Osteoblast (primary cell): ENCODE data around the gene AIM2. TPM values are rescaled to one million over a fixed set of nuclear protein-coding genes. Genes with fewer than 3 reads are reported as not detected.

Experiments used
- DNase-seq: peaks from one replicate; pipeline ENCODE4 v3.0.0; 2011; ENCODE audit warnings: low spot score, mixed read lengths; ENCODE audit not compliant: insufficient read length; ENCODE audit errors: missing footprints
- H2AFZ ChIP-seq: 2 replicates; pipeline ENCODE4 v1.6.0; 2011; ENCODE audit warnings: mild to moderate bottlenecking, low read length
- H3K27ac ChIP-seq: 2 replicates; pipeline ENCODE4 v1.5.1; 2011; ENCODE audit warnings: mild to moderate bottlenecking, low read depth, low read length, moderate library complexity
- H3K27me3 ChIP-seq: 2 replicates; pipeline ENCODE4 v1.6.0; 2012; ENCODE audit warnings: mild to moderate bottlenecking, control low read depth, inconsistent platforms, low read length, moderate library complexity; ENCODE audit not compliant: insufficient read depth
- H3K36me3 ChIP-seq: 2 replicates; pipeline ENCODE4 v1.5.1; 2011; ENCODE audit warnings: mild to moderate bottlenecking, low read length, control low read depth, moderate library complexity; ENCODE audit not compliant: insufficient read depth
- H3K4me1 ChIP-seq: 2 replicates; pipeline ENCODE4 v1.5.1; 2011; ENCODE audit warnings: mild to moderate bottlenecking, low read length, control low read depth, moderate library complexity; ENCODE audit not compliant: insufficient read depth
- H3K4me2 ChIP-seq: 2 replicates; pipeline ENCODE4 v1.6.0; 2011; ENCODE audit warnings: mild to moderate bottlenecking, low read length; ENCODE audit not compliant: insufficient read depth
- H3K4me3 ChIP-seq: fragments of 200-600 bp; sonication (generic); 3 replicates; pipeline ENCODE4 v1.5.1; 2012; ENCODE audit warnings: mild to moderate bottlenecking, low read length, inconsistent platforms; ENCODE audit not compliant: insufficient read depth
- H3K79me2 ChIP-seq: 2 replicates; pipeline ENCODE4 v1.6.0; 2012; ENCODE audit warnings: mild to moderate bottlenecking, low read length, control low read depth, inconsistent platforms; ENCODE audit not compliant: insufficient read depth
- H3K9me3 ChIP-seq: 2 replicates; pipeline ENCODE4 v1.5.1; 2011; ENCODE audit warnings: low read depth, low read length, control low read depth
- H4K20me1 ChIP-seq: 2 replicates; pipeline ENCODE4 v1.6.0; 2012; ENCODE audit warnings: mild to moderate bottlenecking, low read length, control low read depth; ENCODE audit not compliant: insufficient read depth
- total RNA-seq: library from RNA; depleted of rRNA; stranded (reverse); fragments of >200 nt; gene quantifications from 2 replicates; pipeline ENCODE4 v1.2.3, GENCODE V29; 2012
- TF ChIP-seq, protein P1 (sequence below): IDR thresholded peaks from 2 replicates; pipeline ENCODE4 v1.5.1; 2011; ENCODE audit warnings: mild to moderate bottlenecking, low read depth, low read length, moderate library complexity; ENCODE audit errors: extremely low read depth

The AIM2 gene
- total RNA-seq, 1 donor: 0.72 TPM

- Histone ChIP-seq H3K4me1 (peaks cover 43% of the 10 kb centered on the region), H3K9me3 (no peaks in the 10 kb centered on the region), H3K27ac (no peak overlapping the region), H3K79me2 (no peaks in the 10 kb centered on the region), H3K36me3 (no peaks in the 10 kb centered on the region), H4K20me1 (no peaks in the 10 kb centered on the region), H3K4me2 (no peak overlapping the region), H3K4me3 (no peak overlapping the region), H2AFZ (peak overlapping the region; percentile 45), H3K27me3 (no peaks in the 10 kb centered on the region)
- no peak for DNase-seq
- TF ChIP-seq, protein P1, sequence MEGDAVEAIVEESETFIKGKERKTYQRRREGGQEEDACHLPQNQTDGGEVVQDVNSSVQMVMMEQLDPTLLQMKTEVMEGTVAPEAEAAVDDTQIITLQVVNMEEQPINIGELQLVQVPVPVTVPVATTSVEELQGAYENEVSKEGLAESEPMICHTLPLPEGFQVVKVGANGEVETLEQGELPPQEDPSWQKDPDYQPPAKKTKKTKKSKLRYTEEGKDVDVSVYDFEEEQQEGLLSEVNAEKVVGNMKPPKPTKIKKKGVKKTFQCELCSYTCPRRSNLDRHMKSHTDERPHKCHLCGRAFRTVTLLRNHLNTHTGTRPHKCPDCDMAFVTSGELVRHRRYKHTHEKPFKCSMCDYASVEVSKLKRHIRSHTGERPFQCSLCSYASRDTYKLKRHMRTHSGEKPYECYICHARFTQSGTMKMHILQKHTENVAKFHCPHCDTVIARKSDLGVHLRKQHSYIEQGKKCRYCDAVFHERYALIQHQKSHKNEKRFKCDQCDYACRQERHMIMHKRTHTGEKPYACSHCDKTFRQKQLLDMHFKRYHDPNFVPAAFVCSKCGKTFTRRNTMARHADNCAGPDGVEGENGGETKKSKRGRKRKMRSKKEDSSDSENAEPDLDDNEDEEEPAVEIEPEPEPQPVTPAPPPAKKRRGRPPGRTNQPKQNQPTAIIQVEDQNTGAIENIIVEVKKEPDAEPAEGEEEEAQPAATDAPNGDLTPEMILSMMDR: no peak
These were observed 14.0 kb upstream of the AIM2 start for GRCh38 chr1:159090286-159091179.

DNA sequence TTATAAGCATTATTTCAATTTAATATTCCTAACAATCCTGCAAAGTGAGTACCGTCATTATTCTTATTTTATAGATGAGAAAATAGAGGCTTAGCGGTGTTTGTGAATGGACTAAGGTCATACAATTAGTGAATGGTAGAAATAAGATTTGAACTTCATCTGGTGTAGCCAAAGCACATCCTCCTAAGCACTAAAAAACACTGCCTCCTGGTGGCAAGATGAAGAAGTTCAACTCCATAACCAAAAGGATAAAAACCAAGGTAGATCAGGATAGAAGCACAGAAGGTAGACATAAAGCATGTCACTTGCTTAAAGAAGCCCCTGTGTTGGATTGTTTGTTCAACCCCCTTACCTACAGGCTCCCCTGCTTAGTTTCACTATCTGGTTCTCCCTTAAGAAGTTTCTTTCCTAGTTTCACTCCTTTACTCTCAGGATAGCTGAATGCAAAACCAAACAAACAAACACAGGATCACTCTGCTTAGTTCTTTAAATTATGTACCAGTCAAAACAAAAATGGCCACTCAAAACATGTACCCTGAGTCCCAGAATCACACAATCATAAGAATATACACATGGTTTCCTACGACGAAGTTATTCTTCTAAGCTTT is 12.7 kb upstream of the AIM2 start:
- no peaks in the 10 kb centered on the region for H3K27me3 ChIP-seq
- H3K9me3 ChIP-seq: no peaks in the 10 kb centered on the region
- peak overlapping the region; percentile 25 for H2AFZ ChIP-seq
- H3K4me2 ChIP-seq: no peak overlapping the region
- peaks cover 35% of the 10 kb centered on the region for H3K4me1 ChIP-seq
- H3K27ac ChIP-seq: no peak overlapping the region
- H4K20me1 ChIP-seq: no peaks in the 10 kb centered on the region
- DNase-seq: no peak
- H3K79me2 ChIP-seq: no peaks in the 10 kb centered on the region
- H3K4me3 ChIP-seq: no peak overlapping the region
- TF ChIP-seq, protein P1: peak; percentile 34
- no peaks in the 10 kb centered on the region for H3K36me3 ChIP-seq

DNA sequence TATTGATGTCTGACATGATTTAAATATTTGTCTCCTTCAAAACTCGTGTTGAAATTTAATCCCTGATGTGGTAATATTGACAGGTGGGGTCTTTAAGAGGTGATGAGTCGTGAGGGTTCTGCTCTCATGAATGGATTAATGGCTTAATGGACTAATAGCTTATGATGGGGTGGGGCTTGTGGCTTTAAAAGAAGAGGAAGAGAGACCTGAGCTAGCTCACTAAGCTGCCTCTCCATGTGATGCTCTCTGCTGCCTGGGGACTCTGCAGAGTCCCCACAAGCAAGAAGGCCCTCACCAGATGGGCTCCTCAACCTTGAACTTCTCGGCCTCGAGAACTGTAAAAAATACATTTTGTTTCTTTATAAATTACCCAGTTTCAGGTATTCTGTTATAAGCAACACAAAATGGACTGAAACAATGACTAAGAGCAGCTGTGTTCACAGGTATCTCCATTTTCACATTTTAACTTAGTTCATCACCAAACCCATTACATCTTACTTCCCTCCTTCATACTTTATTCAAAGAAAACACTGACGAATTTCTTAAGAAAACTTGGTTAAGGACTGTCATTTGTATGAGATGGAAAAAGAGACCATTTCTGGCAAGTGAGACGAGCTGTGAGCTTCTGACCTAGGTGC is 12.1 kb upstream of the AIM2 start:
- H3K36me3 ChIP-seq: no peaks in the 10 kb centered on the region
- H3K79me2 ChIP-seq: no peaks in the 10 kb centered on the region
- H3K27ac ChIP-seq: peak overlapping the region; percentile 8
- H4K20me1 ChIP-seq: no peaks in the 10 kb centered on the region
- no peak for DNase-seq
- no peaks in the 10 kb centered on the region for H3K9me3 ChIP-seq
- peaks cover 35% of the 10 kb centered on the region for H3K4me1 ChIP-seq
- no peak overlapping the region for H3K4me2 ChIP-seq
- no peaks in the 10 kb centered on the region for H3K27me3 ChIP-seq
- no peak overlapping the region for H3K4me3 ChIP-seq
- H2AFZ ChIP-seq: no peak overlapping the region
- TF ChIP-seq, protein P1: no peak

- Histone ChIP-seq H3K79me2 (no peaks in the 10 kb centered on the region), H3K27ac (peak overlapping the region; percentile 19), H3K27me3 (no peaks in the 10 kb centered on the region), H4K20me1 (no peaks in the 10 kb centered on the region), H2AFZ (no peak overlapping the region), H3K4me3 (no peak overlapping the region), H3K36me3 (no peaks in the 10 kb centered on the region), H3K4me1 (peaks cover 35% of the 10 kb centered on the region), H3K9me3 (no peaks in the 10 kb centered on the region), H3K4me2 (peak overlapping the region; percentile 17)
- TF ChIP-seq, protein P1: no peak
- DNase-seq: peak; percentile 69
These were observed 11.5 kb upstream of the AIM2 start for GRCh38 chr1:159088050-159088449.
